Retina (tissue), 1 donor: ENCODE data around the gene RYR3.
"Not testable (repeated sequence)": the region's sequence is repeated elsewhere in the genome, so short reads cannot be mapped to it uniquely, and the experiment has no call there.

Experiments used
- DNase-seq: peaks from one replicate; pipeline ENCODE4 v3.0.0-alpha.2; 2016

RYR3 gene

GRCh38 chr15:33526532-33526931 is 215.8 kb downstream of the RYR3 start:
- DNase-seq = no peak

DNA sequence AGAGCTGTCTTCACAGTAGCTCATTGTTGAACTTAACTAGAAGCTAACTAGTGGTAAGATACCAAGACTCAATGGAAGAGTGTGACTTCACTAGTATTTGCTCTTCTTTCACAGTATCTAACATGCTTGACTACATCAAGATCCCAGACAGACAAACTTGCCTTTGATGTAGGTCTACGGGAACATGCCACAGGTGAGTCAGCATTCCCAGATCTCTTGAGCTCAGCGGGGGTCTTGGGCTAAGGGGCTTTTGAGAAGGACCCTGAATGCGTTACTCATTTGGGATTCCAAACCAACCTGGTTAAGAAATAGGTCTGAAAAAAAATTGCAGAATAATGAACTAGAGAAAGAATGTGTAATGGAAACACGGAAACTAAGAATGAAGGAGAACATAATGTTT is 222.4 kb downstream of the RYR3 start:
- DNase-seq = no peak

GRCh38 chr15:33534642-33535041 is 223.9 kb downstream of the RYR3 start:
- no peak for DNase-seq

- DNase-seq = no peak
Measured at GRCh38 chr15:33535135-33535534, 224.4 kb downstream of the RYR3 start.

- no peak for DNase-seq
Measured at GRCh38 chr15:33539825-33540573, 229.2 kb downstream of the RYR3 start.

GRCh38 chr15:33543957-33544356 is 233.2 kb downstream of the RYR3 start:
- no peak for DNase-seq

DNA sequence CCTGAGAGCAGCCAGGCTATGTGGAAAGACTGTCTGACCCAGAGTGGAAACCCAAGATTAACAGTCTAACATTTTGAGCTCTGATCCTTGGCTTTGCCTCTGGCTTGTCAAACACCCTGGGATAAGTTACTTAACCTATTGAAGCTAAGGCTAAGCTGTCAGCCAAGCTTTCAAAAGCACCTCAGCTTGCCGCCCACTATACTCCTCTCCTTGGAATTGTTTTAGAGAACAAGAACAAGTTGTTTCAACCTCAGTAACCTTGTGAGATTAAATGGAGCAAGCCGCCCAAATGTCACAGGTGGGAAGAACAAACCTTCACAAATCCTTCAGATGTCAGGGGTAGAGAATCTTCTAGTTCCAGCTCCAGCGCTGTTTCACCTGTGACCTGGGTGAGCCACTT is 235.1 kb downstream of the RYR3 start:
- DNase-seq = no peak

GRCh38 chr15:33547876-33548275 is 237.1 kb downstream of the RYR3 start:
- peak; percentile 21 for DNase-seq

DNA sequence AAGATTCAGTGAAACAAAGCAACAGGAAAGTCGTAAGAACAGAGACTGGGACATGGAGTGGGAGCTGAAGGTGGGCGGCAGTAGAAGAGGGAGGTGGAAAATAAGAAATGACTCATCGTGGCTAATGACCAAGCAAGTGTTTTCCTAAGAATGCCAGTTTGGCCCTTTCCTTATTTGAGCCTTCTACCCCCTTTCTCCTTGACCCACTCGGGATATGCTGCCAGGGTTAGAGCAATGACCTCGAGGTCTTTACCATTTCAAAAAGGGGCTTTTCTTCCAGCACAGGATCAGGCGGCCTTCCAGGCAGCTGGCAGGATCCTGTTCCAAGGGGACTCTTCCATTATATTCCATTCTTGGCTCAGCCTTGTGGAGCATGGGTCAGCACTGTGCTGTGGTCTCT is 241.1 kb downstream of the RYR3 start:
- DNase-seq = no peak

- DNase-seq = peak; percentile 5
Measured at GRCh38 chr15:33553157-33553556, 242.4 kb downstream of the RYR3 start.

DNA sequence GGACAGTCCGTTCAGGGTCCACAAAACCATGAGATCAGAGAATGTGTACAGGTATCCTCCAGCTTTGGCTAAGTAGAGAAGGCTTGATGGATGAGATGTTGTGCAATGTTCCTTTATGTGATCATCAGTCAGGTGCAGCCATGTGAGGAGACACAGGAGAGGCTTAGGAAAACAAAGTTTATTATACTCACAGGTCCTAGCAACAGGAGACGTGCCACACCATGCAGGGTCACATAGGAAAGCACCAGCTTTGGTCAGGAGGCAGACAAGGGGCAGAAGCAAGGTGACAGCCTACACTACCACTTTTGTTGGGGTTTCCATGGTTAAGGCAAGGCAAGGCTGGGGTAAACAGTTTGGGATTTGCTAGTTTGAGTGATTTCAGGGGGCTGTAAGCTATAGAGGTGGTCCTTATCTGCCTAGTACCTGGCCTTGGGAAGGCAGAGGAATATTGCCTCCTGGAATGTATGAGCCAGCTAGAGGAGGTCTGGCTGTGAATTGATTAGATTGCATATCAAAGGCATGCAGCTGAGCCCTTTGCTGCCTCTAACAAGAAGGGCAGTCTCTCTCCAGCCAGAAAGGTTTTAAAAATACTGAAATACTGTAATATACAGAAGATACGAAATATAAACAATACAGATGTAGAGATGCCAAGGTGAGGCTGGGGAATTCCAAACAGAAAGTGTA is 248.6 kb downstream of the RYR3 start:
- no peak for DNase-seq

GRCh38 chr15:33561407-33561806 is 250.6 kb downstream of the RYR3 start:
- no peak for DNase-seq

- DNase-seq = no peak
Measured at GRCh38 chr15:33561967-33562366, 251.2 kb downstream of the RYR3 start.

GRCh38 chr15:33565094-33565493 is 254.3 kb downstream of the RYR3 start:
- DNase-seq = no peak

- DNase-seq = no peak
Measured at GRCh38 chr15:33567652-33568051, 256.9 kb downstream of the RYR3 start.

DNA sequence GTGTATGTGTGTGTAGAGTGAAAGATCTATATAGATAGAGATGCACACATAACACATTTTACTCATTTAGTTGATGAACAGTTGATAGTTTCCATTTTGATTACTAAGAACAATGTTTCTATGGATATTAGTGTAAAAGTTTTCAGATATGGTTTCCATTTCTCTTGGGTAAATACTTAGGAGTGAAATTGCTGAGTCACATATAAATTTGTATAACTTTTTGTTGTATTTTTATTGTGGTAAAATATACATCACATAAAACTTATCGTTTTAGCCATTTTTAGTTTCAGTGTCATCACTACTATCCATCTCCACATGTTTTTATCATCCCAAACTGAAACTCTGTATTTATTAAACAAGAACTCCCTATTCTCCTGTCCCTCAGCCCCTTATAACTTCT is 258.3 kb downstream of the RYR3 start:
- DNase-seq = no peak

- not testable (repeated sequence) for DNase-seq
Measured at GRCh38 chr15:33577911-33578310, 267.1 kb downstream of the RYR3 start.

- DNase-seq = no peak
Measured at GRCh38 chr15:33580526-33580925, 269.8 kb downstream of the RYR3 start.

- no peak for DNase-seq
Measured at GRCh38 chr15:33581032-33581431, 270.3 kb downstream of the RYR3 start.

DNA sequence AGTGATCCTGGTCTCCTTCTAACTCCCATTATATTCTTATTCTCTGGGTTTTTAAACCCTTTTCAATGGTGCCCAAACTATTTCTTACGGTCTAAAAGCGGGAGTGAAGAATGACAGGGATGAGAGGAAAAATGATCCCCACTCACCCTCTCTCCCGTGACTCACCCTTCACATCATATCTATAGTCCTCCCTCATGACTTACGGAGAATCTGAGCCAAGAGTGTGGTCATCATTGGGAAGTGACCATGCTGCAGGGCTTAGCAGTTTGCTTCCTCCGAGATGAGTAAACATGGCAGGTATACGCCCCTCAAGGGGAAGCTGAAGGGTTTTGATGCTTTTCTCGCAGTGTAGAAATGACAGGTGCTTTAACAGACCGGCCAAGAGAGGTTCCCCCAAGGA is 274.0 kb downstream of the RYR3 start:
- peak; percentile 22 for DNase-seq

DNA sequence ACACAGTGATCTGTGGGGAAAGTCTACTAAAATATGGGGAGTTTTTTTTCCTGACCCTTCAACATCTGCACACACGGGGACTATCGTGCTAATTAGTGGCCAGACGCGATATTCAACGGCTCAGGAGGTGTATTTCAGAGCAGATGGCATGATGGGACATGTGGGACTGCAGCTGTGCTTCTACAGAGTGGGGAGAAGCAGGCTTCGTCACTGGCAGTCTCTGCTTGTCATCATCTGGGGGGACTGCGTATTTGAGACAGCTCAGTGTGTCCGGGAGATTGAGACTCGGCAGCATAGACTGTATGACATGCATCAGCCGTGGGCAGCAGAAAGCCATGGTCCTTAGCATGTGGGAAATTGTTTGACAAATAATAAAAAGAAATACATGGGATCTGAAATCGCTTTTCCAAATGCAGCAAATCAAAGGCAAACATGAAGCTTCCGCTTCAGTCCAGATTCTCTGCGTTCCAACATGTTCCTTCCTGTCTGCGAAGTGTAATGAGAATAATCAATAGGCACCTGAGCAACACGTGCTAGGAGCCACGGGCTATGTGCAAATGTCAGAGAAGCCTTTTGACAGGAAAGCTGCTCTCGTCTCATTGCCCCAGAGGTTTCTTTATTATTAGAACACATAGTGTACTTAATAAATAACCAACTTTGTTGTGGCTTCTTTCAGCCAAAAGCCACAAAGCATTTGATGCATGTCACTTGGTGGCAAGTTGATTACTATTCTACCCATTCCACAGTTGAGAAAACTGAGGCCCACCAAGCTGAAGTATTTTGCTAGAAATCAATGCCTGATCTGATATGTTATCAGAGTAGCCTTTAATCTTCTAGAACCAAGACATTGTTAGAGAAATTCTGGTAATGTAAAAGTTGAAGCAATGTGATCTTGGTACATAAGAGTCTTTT is 276.3 kb downstream of the RYR3 start:
- DNase-seq = no peak

- DNase-seq = no peak
Measured at GRCh38 chr15:33587773-33588172, 277.0 kb downstream of the RYR3 start.

- no peak for DNase-seq
Measured at GRCh38 chr15:33592864-33593263, 282.1 kb downstream of the RYR3 start.

DNA sequence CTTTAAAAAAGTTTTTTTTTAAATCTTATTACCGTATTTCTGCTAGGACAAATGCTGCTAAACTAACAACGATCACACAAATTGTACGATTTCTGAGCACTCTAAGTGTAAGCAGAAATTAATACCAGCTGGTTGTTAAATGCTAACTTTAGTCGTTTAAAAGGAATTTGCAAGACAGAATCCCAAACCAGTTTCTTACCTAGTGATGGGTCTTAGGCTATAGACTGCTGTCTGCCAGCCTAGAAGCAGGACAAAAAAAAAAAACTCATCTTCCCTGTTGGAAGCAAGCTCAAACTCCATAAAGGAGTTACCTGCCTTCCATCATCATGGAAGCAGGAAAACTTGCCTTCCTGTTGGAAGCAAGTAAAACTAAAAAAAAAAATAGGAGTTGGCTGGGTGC is 287.6 kb downstream of the RYR3 start:
- DNase-seq = not testable (repeated sequence)
